SH-SY5Y (cell line): ENCODE measurements around the gene S100A6.

Experiments
- GATA2 ChIP-seq: IDR thresholded peaks from 2 replicates; pipeline ENCODE4 v1.6.1; 2011; ENCODE audit warnings: mild to moderate bottlenecking, low read depth, low read length
- GATA3 ChIP-seq: IDR thresholded peaks from 2 replicates; pipeline ENCODE4 v1.6.1; 2011; ENCODE audit warnings: low read depth, mild to moderate bottlenecking, low read length, moderate library complexity

- TF ChIP-seq GATA2 (no peak), GATA3 (no peak)
These were observed 7.3 kb upstream of the S100A6 start for GRCh38 chr1:153542956-153543711.
